CD14-positive monocyte (primary cell): ENCODE results near the gene UPK3BL2. TPM values are rescaled to one million over a fixed set of nuclear protein-coding genes. Genes with fewer than 3 reads are reported as not detected.
"Not testable (repeated sequence)": the region's sequence is repeated elsewhere in the genome, so short reads cannot be mapped to it uniquely, and the experiment has no call there.

Experiments used
- DNase-seq, 3 donors: peaks; one replicate each; pipeline ENCODE4 v3.0.0-alpha.2; 2011 to 2022
- H2AFZ ChIP-seq: 2 replicates; pipeline ENCODE4 v1.6.0; 2012; ENCODE audit warnings: mild to moderate bottlenecking, low read depth, low read length, inconsistent platforms; ENCODE audit not compliant: insufficient read depth, poor library complexity, severe bottlenecking
- H3K27ac ChIP-seq, 2 donors: 1 replicate in 1 of 2; 2 replicates in 1 of 2; pipeline ENCODE4 v1.5.1; 2012 to 2013; ENCODE audit warnings: low read length in 2 of 2, control low read depth in 1 of 2, inconsistent platforms in 1 of 2, low read depth in 1 of 2, mild to moderate bottlenecking in 1 of 2
- H3K27me3 ChIP-seq, 2 donors: one replicate each; pipeline versions ENCODE4 v1.6.0 to v1.6.1; 2011 to 2013; ENCODE audit warnings: low read length in 2 of 2; ENCODE audit not compliant: control insufficient read depth in 2 of 2, insufficient read depth in 2 of 2
- H3K36me3 ChIP-seq, 2 donors: replicated peaks in 1 of 2; 1 replicate in 1 of 2; 2 replicates in 1 of 2; pipeline versions ENCODE4 v1.5.1 to v1.6.1; 2012 to 2013; ENCODE audit warnings: low read length in 2 of 2, control low read depth in 1 of 2, inconsistent platforms in 1 of 2, mild to moderate bottlenecking in 1 of 2; ENCODE audit not compliant: insufficient read depth in 2 of 2, control insufficient read depth in 1 of 2
- H3K4me1 ChIP-seq, 2 donors: 1 replicate in 1 of 2; 2 replicates in 1 of 2; pipeline versions ENCODE4 v1.5.1 to v1.6.1; 2012 to 2013; ENCODE audit warnings: low read length in 2 of 2, control low read depth in 1 of 2, inconsistent platforms in 1 of 2, mild to moderate bottlenecking in 1 of 2, moderate library complexity in 1 of 2; ENCODE audit not compliant: insufficient read depth in 2 of 2, control insufficient read depth in 1 of 2
- H3K4me2 ChIP-seq: replicated peaks from 2 replicates; pipeline ENCODE3; 2012; ENCODE audit warnings: low read length, moderate library complexity, mild to moderate bottlenecking; ENCODE audit not compliant: poor library complexity, severe bottlenecking; ENCODE audit errors: extremely low read depth
- H3K4me3 ChIP-seq, 3 experiments: fragments of 200-600 bp in 1 of 3; sonication (generic) in 1 of 3; replicated peaks in 1 of 3; 1 replicate in 2 of 3; 2 replicates in 1 of 3; pipeline ENCODE4 v1.5.1; 2011 to 2013; ENCODE audit warnings: low read length in 3 of 3, mild to moderate bottlenecking in 3 of 3, control low read depth in 2 of 3, low read depth in 2 of 3, inconsistent platforms in 1 of 3, moderate library complexity in 1 of 3
- H3K79me2 ChIP-seq: 2 replicates; pipeline ENCODE4 v1.6.0; 2012; ENCODE audit warnings: mild to moderate bottlenecking, control low read depth, inconsistent platforms, low read length, moderate library complexity; ENCODE audit not compliant: insufficient read depth
- H3K9ac ChIP-seq: 2 replicates; pipeline ENCODE4 v1.6.0; 2017; ENCODE audit warnings: low read length, mild to moderate bottlenecking; ENCODE audit not compliant: insufficient read depth, poor library complexity, severe bottlenecking
- H3K9me3 ChIP-seq, 2 donors: replicated peaks in 1 of 2; 1 replicate in 1 of 2; 2 replicates in 1 of 2; pipeline versions ENCODE4 v1.5.1 to v1.6.1; 2012 to 2013; ENCODE audit warnings: low read length in 2 of 2, control low read depth in 1 of 2; ENCODE audit not compliant: control insufficient read depth in 1 of 2, insufficient read depth in 1 of 2
- H4K20me1 ChIP-seq: 2 replicates; pipeline ENCODE4 v1.6.0; 2012; ENCODE audit warnings: mild to moderate bottlenecking, low read length, control low read depth, moderate library complexity; ENCODE audit not compliant: insufficient read depth
- H3K27ac Mint-ChIP-seq, 7 donors: one replicate each; pipeline ENCODE4 v1.8.0; 2020; ENCODE audit warnings: mild to moderate bottlenecking in 7 of 7, mixed read lengths in 7 of 7, moderate library complexity in 6 of 7, inconsistent platforms in 2 of 7
- H3K27me3 Mint-ChIP-seq, 3 donors: one replicate each; pipeline ENCODE4 v1.8.0; 2021 to 2022; ENCODE audit warnings: low read depth in 3 of 3, mild to moderate bottlenecking in 3 of 3, mixed read lengths in 3 of 3, moderate library complexity in 3 of 3, inconsistent platforms in 1 of 3
- H3K36me3 Mint-ChIP-seq, 2 donors: one replicate each; pipeline ENCODE4 v1.8.0; 2020; ENCODE audit warnings: mixed read lengths in 2 of 2, inconsistent platforms in 1 of 2, mild to moderate bottlenecking in 1 of 2
- H3K4me1 Mint-ChIP-seq: one replicate; pipeline ENCODE4 v1.8.0; 2020; ENCODE audit warnings: mild to moderate bottlenecking, mixed read lengths
- H3K4me3 Mint-ChIP-seq, 2 donors: one replicate each; pipeline ENCODE4 v1.8.0; 2020; ENCODE audit warnings: mild to moderate bottlenecking in 2 of 2, mixed read lengths in 2 of 2, moderate library complexity in 1 of 2
- H3K9me3 Mint-ChIP-seq, 7 donors: one replicate each; pipeline ENCODE4 v1.8.0; 2020 to 2022; ENCODE audit warnings: mixed read lengths in 7 of 7, mild to moderate bottlenecking in 6 of 7, moderate library complexity in 6 of 7, inconsistent platforms in 2 of 7
- WGBS: methylation state at CpG from one replicate; pipeline ENCODE4 v1.1.5; 2013; ENCODE audit warnings: missing lambda C conversion rate; ENCODE audit not compliant: insufficient coverage; 5-methylcytosine and 5-hydroxymethylcytosine counted together
- intact Hi-C, 2 donors: fragments of 100-400 bp; cut with micrococcal nuclease; formaldehyde crosslinking; loops; one replicate each; pipeline versions ENCODE4 v1.15.0 to v1.15.1; 2023
- polyA plus RNA-seq, 3 donors: library from polyadenylated mRNA; depleted of rRNA in 1 of 3; unstranded in 2 of 3; stranded (reverse) in 1 of 3; fragments of 300-500 nt in 2 of 3; fragments of >200 nt in 1 of 3; fragmentation: Illumina TruSeq in 2 of 3; gene quantifications; 1 replicate in 2 of 3; 2 replicates in 1 of 3; pipeline ENCODE4 v1.2.3, GENCODE V29; 2012 to 2021

UPK3BL2 gene
- polyA plus RNA-seq, 3 donors: 0.30 to 94.8 (median 0.39) TPM

- H4K20me1 ChIP-seq, H3K27me3 Mint-ChIP-seq, H3K4me1 ChIP-seq, DNase-seq, H2AFZ ChIP-seq, H3K36me3 Mint-ChIP-seq, H3K9ac ChIP-seq, H3K9me3 Mint-ChIP-seq, H3K9me3 ChIP-seq, H3K27ac ChIP-seq, H3K36me3 ChIP-seq, H3K4me3 ChIP-seq, H3K4me2 ChIP-seq, H3K4me3 Mint-ChIP-seq, H3K27me3 ChIP-seq, H3K79me2 ChIP-seq, H3K27ac Mint-ChIP-seq, intact Hi-C loops, H3K4me1 Mint-ChIP-seq: not testable (repeated sequence)
- no CpG with 5 or more reads among the region's 11 CpGs for WGBS
Observed at GRCh38 chr7:102542771-102543170, 725 bp downstream of the UPK3BL2 start.

- H3K4me3 ChIP-seq, H4K20me1 ChIP-seq, H3K36me3 Mint-ChIP-seq, intact Hi-C loops, H3K79me2 ChIP-seq, H3K4me3 Mint-ChIP-seq, DNase-seq, H3K9ac ChIP-seq, H3K27me3 Mint-ChIP-seq, H3K4me1 Mint-ChIP-seq, H3K27ac ChIP-seq, H3K9me3 Mint-ChIP-seq, H2AFZ ChIP-seq, H3K4me1 ChIP-seq, H3K27me3 ChIP-seq, H3K4me2 ChIP-seq, H3K9me3 ChIP-seq, H3K27ac Mint-ChIP-seq, H3K36me3 ChIP-seq: not testable (repeated sequence)
- no CpG with 5 or more reads among the region's 8 CpGs for WGBS
Observed at GRCh38 chr7:102542083-102542482, 1.4 kb downstream of the UPK3BL2 start.

- H3K9ac ChIP-seq, H3K36me3 Mint-ChIP-seq, H3K4me2 ChIP-seq, H3K79me2 ChIP-seq, H3K27me3 Mint-ChIP-seq, H3K36me3 ChIP-seq, H3K4me3 ChIP-seq, H2AFZ ChIP-seq, H3K9me3 Mint-ChIP-seq, intact Hi-C loops, H3K9me3 ChIP-seq, H3K27ac Mint-ChIP-seq, H4K20me1 ChIP-seq, H3K4me1 ChIP-seq, DNase-seq, H3K4me1 Mint-ChIP-seq, H3K27ac ChIP-seq, H3K4me3 Mint-ChIP-seq, H3K27me3 ChIP-seq: not testable (repeated sequence)
- WGBS: no CpG with 5 or more reads among the region's 6 CpGs
Observed at GRCh38 chr7:102540604-102541003, 2.9 kb downstream of the UPK3BL2 start.

- H3K4me2 ChIP-seq, H3K9me3 ChIP-seq, H3K4me1 Mint-ChIP-seq, H3K36me3 Mint-ChIP-seq, H3K79me2 ChIP-seq, H3K4me3 ChIP-seq, H3K9me3 Mint-ChIP-seq, H3K27me3 ChIP-seq, H3K27me3 Mint-ChIP-seq, H3K9ac ChIP-seq, H3K4me1 ChIP-seq, DNase-seq, H3K4me3 Mint-ChIP-seq, H3K27ac ChIP-seq, intact Hi-C loops, H3K36me3 ChIP-seq, H4K20me1 ChIP-seq, H2AFZ ChIP-seq: not testable (repeated sequence)
- WGBS: no CpG with 5 or more reads among the region's 8 CpGs
- peak overlapping the region in 2 of 7 donors; percentile 26 to 46 for H3K27ac Mint-ChIP-seq
Observed at GRCh38 chr7:102535062-102535615, 8.4 kb downstream of the UPK3BL2 start.
